ENCODE measurements around the gene FRMD1.

The FRMD1 gene

DNA sequence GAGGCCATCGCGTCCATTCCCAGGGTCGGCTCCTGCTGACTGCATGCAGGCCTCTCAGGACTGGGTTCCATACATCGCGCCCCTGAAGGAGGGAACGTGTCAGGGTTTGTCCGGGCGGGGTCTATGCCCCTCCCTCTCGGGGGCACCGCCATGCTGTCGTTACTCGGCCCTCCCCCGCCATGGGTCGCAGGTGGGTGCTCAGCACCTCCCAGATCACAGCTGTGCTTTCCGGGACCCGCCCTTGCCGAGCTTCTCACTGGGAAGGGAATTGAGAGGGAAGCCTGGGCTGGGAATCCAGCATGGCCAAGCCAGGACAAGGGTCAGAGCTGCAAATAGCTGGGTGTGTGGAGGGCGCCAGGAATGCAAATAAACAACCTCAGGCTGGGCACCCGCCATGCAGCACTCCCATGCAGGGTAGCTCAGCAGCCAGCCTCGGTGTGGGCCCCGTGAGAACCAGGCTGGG lies at the start of gene FRMD1:
FRMD1 (minus strand) TSS at position 270 of the 463 bp plus-strand sequence; CDS start at position 152, 118 bp downstream.
- DNase-seq, result no peak

DNA sequence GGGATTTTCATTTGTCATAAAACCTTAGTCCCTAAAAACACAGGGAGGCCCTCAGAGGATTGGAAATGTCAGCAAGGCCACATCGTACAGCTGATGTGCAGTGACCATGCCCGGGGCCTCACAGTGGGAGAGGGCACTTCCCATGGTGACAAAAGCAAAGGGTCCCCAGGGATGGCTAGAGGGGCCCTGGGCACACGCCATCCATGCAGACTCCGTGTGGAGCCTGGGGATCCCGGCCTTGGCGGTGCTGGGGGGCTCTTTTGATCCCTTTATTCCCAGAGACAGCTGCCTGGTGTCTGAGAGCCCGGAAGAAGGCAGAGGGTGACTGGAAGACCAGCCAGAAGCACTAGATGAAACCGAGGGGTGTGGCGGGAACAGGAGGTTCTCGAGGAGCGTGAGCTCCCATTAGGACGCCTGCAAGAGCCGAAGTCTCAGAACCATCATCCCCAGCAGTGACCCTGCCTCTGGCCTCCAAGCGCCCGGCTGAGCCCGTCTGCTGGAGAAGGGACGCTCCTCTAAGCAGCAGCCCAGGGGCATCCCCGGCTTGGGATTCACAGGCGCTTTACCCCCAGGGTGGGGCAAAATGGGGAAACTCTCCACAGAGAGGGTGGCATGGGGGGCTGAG lies 49.1 kb upstream of the FRMD1 start:
- DNase-seq, result no peak

DNA sequence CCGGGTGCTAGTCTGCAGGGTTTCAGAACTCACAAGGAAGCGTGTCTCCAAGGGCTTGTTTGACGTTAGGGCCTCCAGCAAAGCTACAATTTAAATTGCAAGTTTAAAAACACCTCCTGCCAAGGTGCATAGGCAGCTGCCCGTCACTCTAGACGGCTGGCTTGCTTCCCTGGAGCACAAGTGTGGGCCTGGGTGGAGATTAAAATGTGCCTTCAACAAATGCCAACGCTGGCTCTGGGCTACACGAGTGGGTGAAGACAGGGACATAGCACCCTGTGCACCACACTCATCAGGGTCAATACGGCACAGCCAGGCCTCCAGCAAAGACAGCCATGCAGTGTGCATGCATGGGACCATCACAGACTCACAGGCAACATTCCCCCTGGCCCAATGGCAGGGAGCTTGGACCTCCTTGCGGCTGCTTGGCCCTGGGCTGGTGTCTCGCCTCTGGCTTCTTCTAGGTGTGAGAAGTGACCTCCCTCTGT lies 48.4 kb upstream of the FRMD1 start:
- DNase-seq, result no peak

DNA sequence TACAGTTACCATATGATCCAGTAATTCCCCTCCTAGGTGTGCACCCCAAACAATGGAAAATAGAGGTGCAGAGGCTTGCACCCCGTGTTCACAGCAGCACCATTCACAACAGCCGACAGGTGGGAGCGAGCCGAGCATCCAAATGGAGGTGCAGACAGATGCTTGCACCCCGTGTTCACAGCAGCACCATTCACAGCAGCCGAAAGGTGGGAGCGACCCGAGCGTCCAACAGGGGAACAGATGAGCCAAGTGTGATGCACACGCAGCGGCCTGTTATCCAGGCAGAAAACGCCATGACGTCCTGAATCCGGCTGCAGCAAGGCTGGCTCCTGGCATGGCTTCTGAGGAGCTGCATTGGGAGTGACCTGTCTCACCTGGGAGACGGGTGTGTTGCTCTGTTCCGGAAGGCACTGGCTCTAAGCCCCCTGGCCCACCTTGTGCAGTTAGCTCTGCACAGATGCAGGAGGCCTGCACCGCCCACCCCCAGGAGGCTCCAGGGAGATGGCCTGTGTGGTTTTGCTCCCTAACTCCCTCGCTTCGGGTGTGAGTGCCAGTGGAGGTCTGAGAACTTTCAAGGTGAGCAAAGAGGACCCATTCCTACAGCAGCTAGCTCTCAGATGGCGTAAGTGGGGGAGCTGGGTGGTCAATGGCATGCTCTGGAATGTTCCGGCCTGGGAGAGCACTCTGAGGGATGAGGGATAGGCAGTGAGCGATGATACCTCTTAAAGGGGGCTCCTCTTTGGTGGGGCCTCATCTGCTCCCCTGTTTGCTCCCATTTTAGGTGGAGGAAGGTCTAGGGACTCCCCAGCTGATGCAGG lies 47.8 kb upstream of the FRMD1 start:
- DNase-seq, result no peak

DNA sequence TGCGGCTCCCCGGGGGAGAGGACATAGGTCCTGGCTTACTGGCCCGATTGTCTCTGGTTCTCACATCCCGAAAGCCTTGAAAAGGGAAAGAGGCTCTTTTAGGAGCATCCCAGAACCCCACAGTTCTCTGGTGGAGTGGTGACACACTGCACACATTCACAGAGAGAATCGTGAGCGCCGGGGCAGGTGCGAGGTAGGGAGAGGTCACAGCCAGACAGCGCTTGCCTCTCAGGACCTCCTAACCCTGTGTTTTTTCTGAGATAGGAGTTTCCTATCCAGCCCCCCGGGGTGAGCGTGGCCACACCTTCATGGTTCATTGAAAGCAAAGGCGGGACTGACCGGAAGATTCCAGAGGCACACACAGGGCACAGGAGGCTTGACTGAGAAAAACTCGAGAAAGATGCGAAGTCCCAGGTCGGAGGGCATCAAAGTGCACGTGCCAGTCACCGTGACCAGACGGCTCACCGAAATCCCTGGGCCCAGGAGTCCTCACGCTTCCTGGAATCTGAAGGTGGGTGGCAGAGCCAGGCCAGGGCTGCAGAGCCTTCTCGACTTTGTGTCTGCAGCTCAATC lies 46.5 kb upstream of the FRMD1 start:
- DNase-seq, result no peak

DNA sequence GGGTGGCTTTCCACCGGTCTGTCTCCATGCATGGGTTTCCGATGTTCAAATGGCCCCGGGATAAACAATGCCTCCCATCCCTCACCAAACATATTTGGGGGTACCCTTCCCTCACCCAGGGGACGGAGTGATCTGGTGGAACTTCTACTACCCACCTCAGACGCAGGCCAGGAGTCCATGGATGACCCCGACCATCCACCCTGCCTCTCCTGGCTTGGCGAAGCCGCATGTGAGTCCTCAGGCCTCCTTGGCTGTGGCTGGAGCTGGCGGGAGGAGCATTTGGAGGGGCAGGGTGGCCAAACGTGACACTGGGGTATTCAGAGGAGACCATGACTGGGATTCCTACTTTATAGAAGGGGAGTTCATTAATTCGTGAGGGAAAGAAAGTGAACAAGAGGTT lies 45.9 kb upstream of the FRMD1 start:
- DNase-seq, result no peak

DNA sequence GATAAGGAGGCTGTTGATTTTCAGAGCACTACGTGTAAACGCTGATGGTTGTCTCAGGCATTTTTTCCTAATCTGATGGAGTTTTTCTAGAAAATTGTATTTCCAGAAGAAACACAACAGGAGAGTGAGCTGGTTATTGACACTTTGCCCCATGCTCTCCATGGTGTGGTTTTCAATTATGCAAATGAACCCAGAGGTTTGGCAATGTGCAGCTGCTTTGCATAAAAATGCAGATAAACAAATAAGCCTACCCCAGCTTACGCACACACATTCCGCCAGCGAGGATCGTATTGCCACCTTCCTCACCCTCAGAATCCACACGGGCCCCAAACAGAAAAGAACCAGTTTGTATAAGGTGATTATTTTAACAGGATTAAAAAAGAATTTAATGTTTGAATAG lies 45.1 kb upstream of the FRMD1 start:
- no peak for DNase-seq

DNA sequence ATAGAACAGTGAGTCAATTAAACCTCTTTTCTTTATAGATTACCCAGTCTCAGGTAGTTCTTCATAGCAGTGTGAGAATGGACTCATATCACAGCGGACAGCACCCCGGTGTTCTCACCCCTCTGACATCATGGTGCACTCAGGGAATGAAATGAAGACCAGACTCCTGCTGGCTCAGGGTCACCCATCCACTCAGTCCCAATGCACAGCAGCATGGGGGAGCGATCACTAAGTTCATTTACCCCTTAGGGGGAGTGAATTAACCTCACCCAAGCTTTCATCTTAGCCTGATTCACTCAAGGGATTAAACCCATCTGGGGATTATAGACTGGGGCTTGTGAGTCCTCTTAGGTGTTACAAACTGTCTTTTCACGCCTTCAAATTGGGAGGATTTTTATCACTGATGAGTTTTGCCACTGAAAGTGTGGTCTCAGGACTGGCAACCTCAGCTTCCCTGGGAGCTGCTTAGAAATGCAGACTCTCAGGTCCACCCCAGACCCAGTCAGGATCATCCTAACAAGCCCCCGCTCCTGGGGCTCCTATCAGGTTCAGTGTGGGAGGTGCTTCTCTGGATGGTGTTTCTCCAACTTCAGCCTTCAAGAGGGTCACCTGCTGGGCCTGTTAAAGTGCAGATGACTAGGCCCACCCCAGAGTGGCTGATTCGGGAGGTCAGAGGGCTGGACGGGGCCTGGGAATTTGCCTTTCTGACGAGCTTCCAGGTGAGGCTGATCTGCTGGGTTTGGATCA lies 44.3 kb upstream of the FRMD1 start:
- DNase-seq, result no peak

DNA sequence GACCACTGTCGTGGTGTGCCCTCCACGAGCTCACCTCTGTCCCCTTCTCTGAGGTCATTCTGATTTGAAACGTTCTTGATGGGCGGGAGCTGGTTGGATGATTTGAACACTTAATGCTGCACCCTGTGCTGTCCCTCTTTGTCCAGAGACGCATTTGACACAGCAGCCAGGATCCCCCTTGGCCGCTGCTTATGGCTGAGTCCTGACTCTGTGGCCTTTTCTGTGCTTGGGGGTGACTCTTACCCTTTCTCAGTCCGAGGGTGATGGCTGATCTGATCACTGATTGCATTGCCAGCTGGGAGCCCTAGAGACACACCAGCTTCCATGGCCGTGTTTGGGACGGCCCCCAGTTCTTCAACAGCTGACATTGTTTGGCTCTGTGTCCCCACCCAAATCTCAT lies 43.5 kb upstream of the FRMD1 start:
- DNase-seq, result no peak

DNA sequence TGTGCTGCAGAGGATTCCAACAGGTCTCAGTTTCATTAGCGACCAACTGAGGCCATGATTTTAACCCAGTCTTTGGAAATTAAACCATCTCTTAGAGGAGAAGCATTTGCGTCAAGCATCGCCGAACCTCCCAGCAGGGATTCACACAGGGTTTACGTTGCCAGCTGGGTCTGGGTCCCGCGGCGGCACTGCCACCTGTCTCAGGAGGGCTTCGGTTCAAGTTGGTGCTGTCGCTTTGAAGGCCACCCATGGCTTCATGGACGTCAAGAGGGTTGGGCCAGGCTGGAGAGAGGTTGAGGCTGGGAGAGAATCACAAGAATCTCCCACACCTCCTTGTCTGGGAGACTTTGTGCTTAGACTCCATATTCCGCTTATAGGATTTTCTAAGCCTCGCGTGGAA lies 43.0 kb upstream of the FRMD1 start:
- DNase-seq, result no peak

DNA sequence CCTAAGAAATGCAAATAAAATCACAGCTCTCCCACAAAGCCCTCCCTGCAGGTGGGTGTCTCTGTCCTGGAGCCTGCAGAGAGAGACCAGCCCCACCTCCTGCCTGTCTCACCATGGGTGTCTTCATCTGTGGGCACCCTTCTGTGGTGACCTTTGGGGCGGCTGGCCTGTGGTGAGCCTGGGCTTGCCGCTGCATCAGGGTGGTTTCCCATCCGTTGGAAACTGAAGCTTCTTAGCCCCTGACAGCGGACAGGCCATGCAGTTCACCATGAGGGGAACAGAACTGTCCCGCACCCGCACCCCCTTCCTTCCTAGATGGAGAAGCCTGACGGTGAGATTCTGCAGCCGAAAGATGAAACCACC lies 42.3 kb upstream of the FRMD1 start:
- DNase-seq, result no peak

DNA sequence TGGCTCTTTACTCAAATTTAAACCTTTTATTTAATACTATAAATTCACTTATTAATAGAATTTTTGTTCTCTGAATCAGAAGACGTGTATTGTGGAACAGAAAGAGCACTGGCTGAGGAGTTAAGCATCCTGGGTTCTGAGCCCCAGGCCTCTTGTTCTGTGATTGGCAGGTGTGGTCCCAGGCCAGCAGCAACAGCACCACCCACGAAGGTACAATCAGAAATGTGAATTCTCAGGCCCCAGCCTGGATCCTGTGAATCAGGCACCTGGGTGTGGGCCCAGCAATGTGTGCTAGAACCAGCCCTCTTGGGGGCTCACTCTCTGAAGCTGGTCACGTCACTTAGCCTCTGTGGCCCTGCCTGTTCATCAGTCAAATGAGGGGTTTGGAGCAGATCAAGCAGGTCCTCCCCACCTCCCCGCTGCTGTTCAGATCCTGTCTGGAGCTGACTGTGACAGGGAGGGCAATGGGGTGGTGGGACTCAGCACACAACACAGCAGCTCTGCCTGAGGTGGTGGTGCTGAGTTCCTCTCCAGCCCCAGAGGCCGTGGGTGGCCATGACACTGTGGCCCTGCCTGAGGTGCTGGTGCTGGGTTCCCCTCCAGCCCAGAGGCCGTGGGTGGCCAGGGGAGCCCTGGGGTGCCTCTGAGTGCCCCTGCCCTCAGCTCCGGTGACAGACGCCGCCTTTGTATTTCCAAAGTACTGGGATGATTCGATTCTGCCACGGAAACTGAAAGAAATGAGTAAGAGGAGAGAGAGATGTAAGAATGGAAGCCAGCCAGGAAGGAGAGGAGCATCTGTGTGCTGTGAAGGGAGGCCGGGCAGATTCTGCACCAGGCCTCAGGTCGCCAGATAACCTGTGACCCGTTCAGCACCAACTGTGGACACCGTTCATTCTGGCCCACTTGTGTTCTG lies 41.6 kb upstream of the FRMD1 start:
- DNase-seq, result no peak

DNA sequence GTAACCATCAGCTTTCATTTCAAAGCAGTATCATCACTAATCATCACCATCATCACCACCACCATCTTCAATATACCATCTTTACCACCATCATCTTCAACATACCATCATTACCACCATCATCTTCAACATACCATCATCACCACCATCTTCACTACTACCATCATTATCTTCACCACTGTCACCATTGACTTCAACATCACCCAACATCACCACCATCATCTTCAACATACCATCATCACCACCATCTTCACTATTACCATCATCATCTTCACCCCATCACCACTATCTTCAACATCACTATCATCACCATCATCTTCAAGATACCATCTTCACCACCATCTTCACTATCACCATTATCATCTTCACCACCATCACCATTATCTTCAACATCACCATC lies 40.5 kb upstream of the FRMD1 start:
- DNase-seq, result no peak

DNA sequence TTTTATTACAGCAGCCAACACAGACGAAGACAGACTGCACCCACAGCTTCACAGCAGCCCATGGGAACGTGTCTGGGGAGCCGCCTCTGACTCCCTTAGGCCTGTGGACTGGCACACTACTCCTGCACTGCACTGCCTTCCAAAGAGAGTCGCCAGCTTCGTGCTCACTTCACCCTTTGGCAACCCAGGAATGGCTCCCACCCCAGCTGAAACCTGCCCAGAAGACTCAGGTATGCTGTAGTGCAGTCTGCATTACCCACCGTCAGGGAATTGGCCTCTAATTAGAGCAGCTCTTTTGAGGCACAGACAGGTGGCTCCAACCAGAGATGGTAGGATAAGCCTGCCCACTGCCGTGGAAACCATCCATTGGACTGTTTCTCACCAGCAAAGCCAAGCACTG lies 39.9 kb upstream of the FRMD1 start:
- no peak for DNase-seq

DNA sequence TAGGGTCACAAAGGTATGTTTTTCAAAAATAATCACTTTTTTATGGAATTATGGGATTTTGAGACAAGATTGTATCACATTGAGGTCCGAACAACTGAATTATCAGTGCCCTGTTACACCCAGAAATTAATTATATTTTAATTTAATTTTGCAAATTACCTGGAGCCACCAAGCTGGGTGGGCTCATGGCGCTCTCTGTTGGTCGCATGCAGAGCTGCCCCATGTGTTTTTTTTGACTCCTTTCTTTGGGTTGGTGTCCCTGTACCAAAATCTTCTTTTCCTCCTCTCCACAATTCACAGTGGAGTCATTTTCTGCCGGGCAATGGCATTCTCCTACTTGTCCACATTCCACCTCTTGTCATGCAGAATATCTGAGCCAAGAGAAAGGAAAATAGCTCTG lies 38.9 kb upstream of the FRMD1 start:
- DNase-seq, result peak in 1 of 3 experiments; percentile 15

DNA sequence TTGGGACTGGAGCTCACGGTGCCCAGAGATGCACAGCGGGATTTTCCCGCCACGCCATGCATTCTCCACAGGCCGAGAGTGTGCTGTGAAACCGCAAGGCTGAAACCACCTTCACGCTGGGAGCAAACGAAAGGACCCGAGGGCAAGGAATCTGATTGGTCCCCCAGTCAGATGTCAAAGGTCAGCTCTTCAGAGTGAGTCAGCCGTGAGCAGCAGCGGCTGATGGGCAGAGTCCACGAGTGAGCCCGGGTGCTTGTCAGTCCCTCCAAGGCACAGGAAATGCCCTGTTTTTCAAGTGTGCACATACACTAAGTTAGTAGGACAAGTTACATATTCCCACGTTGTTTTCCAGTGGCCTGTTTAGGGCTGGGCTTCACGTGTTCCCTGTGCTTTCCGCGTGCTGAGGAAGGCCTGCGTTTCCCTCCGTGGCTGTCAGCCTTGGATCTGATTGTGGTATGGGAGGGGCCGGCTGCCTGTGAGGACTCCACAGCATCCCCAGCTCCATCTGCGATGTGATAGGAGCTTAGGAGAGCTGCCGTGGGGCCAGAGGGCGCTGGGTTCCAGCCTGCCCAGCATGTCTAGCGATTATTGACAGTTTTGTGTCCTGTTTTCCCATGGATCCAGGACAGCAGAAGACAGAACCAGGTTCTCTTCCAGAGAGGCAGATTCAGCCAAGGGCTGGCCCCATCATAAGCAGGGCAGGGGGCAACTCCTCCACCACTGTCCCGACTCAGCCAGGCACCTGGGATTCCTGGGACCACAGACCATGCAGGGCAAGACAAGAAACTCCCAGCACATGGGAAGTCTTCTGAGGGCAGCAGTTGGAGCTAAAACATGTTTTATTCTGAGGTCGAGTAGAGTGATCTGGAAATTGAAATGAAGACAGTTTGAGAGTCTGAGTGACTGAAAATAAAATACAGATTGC lies 38.2 kb upstream of the FRMD1 start:
- no peak for DNase-seq

DNA sequence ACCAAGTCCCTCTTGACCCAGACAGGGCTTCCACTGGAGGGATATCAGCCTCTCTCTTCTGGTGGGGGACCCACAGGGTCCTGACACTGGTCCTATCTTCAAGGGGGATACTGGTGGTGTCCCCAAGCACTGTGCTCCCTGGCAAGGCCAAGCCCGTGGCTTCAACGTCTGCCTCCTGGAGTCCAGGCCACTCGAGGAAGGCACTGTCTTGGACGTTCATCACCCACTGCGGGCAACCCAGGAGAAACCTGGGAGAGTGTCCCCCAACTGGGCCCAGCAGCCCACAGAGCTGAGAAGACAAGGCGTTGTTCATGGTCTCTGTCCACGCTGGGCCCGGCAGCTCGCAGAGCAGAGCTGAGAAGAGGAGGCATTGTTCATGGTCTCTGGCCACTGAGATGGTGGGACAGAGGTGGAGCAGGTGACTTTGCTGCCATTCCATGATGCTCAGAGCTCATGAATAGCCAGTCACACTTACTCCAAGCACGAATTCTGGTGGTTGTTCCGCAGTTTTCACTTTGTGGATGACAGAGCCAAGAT lies 37.5 kb upstream of the FRMD1 start:
- no peak for DNase-seq

DNA sequence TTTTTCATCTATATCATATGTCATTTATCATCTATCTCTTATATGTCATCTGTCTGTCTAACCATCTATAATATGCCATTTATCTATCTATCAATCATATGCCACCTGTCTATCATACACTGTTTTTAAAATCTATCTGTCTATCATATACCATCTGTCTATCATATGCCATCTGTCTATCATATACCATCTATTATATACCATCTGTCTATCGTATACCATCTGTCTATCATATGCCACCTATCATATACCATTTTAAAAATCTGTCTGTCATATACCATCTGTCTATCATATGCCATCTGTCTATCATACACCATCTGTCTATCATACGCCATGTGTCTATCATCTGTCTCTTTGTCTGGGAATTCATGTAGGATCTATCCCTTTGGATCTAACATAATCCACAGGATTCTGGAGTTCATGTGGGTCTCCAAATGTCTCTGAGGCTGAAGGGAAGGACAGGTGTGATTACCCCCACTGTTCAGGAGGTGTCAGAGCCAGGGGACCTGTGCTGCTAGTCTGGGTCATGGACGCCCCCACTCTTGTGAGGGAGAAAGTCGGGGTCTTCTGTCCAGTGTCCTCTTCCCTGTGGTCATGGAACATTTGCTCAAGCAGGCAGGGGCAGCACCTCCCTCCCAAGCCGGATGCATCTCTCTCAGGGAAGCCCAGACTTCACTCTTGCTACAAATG lies 36.9 kb upstream of the FRMD1 start:
- DNase-seq, result no peak

DNA sequence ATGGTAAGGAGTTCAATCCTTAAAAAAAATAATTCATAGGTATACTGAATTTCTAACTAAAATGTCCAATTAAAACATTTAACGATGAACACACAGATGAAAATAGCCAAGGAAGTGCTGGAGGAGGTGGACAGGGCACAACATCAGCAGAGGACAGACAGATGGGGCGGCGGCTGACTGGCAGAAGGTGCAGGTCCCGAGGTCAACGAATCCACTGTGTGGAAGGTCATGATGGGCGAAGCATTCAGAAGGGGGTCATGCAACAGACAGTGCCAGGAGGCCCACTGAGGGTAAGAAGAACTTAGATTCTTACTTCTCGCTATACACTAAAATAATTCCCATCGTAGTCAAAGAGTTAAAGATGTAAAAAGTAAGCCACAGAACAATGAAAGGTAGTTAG lies 34.2 kb upstream of the FRMD1 start:
- DNase-seq, result no peak

DNA sequence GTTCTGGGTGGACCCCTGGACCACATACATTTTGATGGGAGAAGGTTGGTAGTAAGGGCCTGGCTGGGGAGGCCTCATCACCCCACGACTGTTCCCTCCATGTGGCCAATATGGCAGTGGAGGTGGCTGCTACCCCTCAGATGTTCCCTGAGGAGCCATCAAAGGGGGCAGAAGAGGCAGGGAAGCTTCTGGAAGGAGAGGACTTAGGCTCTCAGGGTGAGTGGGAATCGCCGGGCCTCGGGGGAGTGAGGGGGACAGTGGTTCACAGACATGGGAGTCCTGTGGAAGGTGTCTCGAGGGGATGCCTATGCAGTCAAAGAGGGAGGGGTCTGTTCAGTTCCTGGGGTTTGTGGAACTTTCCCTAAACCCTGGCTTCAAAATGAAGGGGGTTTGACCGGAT lies 32.9 kb upstream of the FRMD1 start:
- no peak for DNase-seq
